Activated CD4-positive, CD25-positive, alpha-beta regulatory T cell treated with anti-CD3 and anti-CD28 coated beads, Interleukin-2, amount 50 U/mL, for 72 hours (primary cell): Measurements from ENCODE around the gene DUSP11.

Experiments used
- DNase-seq: peaks from one replicate; pipeline ENCODE4 v3.0.0; 2021

Gene DUSP11

DNA sequence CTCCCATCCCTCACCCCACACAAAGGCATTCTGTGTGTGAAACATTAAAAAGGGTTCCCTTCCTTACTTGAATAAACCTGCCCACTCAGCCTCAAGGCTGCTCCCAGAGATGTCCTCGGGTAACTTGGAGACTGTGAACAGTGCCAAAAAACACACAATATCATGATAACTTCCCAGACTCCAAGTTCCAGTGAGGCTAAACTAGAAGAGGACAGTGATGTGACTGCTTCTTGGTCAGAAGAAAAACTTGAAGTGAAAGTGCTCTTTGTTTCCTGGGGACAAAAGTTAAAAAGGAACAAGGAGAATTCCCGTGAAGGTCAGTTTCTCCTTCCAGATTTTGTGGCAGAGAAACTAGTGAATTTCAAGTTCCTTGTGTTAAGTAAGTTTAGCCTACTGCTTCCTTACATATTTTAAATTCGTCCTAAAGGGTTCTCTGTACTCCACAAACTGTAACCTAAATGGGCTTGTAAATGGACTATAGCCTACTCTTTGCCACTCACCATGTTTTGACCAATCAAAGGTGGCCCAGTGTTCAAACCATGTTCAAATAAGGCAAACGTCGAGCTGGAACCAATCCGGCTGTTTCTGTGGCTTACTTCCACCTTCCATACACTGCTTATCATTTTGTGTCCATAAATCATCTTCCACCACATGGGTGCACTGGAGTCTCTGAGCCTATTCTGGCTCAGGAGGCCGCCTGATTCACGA is 63.2 kb downstream of the DUSP11 start:
- no peak for DNase-seq

DNA sequence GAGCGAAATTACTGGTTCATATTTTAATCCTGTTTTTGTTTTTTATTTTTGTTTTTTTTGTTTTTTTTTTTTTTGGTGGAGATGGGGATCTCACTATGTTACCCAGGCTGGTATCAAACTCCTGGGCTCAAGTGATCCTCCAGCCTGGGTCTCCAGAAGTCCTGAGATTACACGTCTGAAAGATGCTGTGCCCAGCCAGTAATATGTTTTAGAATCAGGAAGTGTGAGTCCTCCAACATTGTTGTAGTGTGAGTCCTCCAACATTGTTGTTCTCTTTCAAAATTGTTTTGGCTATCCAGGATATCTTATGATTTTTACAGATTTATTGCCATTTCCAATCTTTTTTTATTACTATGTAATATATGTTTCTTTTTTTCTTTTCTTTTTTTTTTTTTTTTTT is 65.8 kb downstream of the DUSP11 start:
- DNase-seq = no peak
